HG03439 (cell line): Measurements from ENCODE around the gene SIX3.
A peak's percentile ranks its signal among the peaks of the same experiment; 100 is the strongest.

Source experiments
- ATAC-seq: cut with Tn5 transposase; IDR thresholded peaks from one replicate; pipeline ENCODE4 v1.9.1; 2021; ENCODE audit warnings: mild to moderate bottlenecking, moderate library complexity; ENCODE audit not compliant: unreplicated experiment

SIX3 gene

GRCh38 chr2:44954889-44955592, 13.5 kb downstream of the SIX3 start:
- no peak for ATAC-seq

GRCh38 chr2:44955593-44956392, 14.3 kb downstream of the SIX3 start:
- peak; percentile 68 for ATAC-seq

GRCh38 chr2:44956843-44957242, 15.3 kb downstream of the SIX3 start:
- ATAC-seq, result no peak

- no peak for ATAC-seq
Measured at GRCh38 chr2:44957656-44958327, 16.3 kb downstream of the SIX3 start.

GRCh38 chr2:44959855-44960254, 18.4 kb downstream of the SIX3 start:
- ATAC-seq, result no peak

GRCh38 chr2:44960871-44961270, 19.4 kb downstream of the SIX3 start:
- no peak for ATAC-seq

GRCh38 chr2:44962176-44962695, 20.7 kb downstream of the SIX3 start:
- ATAC-seq, result no peak

GRCh38 chr2:44964752-44965236, 23.3 kb downstream of the SIX3 start:
- no peak for ATAC-seq

- no peak for ATAC-seq
Measured at GRCh38 chr2:44965684-44966083, 24.2 kb downstream of the SIX3 start.

GRCh38 chr2:44967056-44967455, 25.6 kb downstream of the SIX3 start:
- no peak for ATAC-seq

GRCh38 chr2:44967727-44968432, 26.4 kb downstream of the SIX3 start:
- no peak for ATAC-seq

GRCh38 chr2:44969936-44970335, 28.4 kb downstream of the SIX3 start:
- no peak for ATAC-seq

GRCh38 chr2:44970846-44971450, 29.4 kb downstream of the SIX3 start:
- ATAC-seq, result no peak

- no peak for ATAC-seq
Measured at GRCh38 chr2:44972771-44973535, 31.5 kb downstream of the SIX3 start.

- no peak for ATAC-seq
Measured at GRCh38 chr2:44974064-44974715, 32.7 kb downstream of the SIX3 start.

GRCh38 chr2:44975571-44976450, 34.3 kb downstream of the SIX3 start:
- ATAC-seq, result no peak

GRCh38 chr2:44979581-44979980, 38.1 kb downstream of the SIX3 start:
- ATAC-seq, result no peak
